GM12878 (cell line): ENCODE measurements around the gene ATP6AP2. TPM values are rescaled to one million over a fixed set of nuclear protein-coding genes. Genes with fewer than 3 reads are reported as not detected.

ENCODE experiments used
- ASH2L ChIP-seq: fragments of 300-600, 200-600 bp; sonication (generic); IDR thresholded peaks from 2 replicates; pipeline ENCODE4 v1.6.1; 2017; ENCODE audit warnings: low read depth, mild to moderate bottlenecking, borderline replicate concordance
- ATF2 ChIP-seq: IDR thresholded peaks from 2 replicates; pipeline ENCODE4 v1.6.1; 2012; ENCODE audit warnings: low read length, inconsistent platforms
- ATF7 ChIP-seq: fragments of 450-650 bp; IDR thresholded peaks from 2 replicates; pipeline ENCODE4 v1.6.1; 2016; ENCODE audit warnings: low read depth, mild to moderate bottlenecking
- CHD2 ChIP-seq: IDR thresholded peaks from 2 replicates; pipeline ENCODE4 v1.6.1; 2011; ENCODE audit warnings: low read depth, low read length, improper control_type of control experiment, borderline replicate concordance
- CREB1 ChIP-seq: IDR thresholded peaks from 2 replicates; pipeline ENCODE4 v1.6.1; 2012; ENCODE audit warnings: low read depth, mild to moderate bottlenecking, inconsistent platforms
- ESRRA ChIP-seq: IDR thresholded peaks from 2 replicates; pipeline ENCODE4 v1.6.1; 2012; ENCODE audit warnings: mild to moderate bottlenecking, low read length, improper control_type of control experiment
- FOXK2 ChIP-seq: fragments of 450-650 bp; IDR thresholded peaks from 2 replicates; pipeline ENCODE4 v1.6.1; 2017; ENCODE audit warnings: mild to moderate bottlenecking, moderate library complexity
- GATAD2B ChIP-seq: fragments of 450-650 bp; conservative IDR thresholded peaks from 2 replicates; pipeline ENCODE4 v1.6.1; 2017; ENCODE audit warnings: low read depth, mild to moderate bottlenecking, moderate library complexity
- HDAC6 ChIP-seq: fragments of 200-600 bp; sonication (generic); IDR thresholded peaks from one replicate; pipeline ENCODE4 v1.8.0; 2017; ENCODE audit warnings: antibody characterized with exemption; ENCODE audit not compliant: unreplicated experiment
- KAT2A ChIP-seq: conservative IDR thresholded peaks from 2 replicates; pipeline ENCODE4 v1.6.1; 2011; ENCODE audit warnings: low read depth, low read length; ENCODE audit not compliant: control insufficient read depth
- MEF2B ChIP-seq: fragments of 450-650 bp; IDR thresholded peaks from 2 replicates; pipeline ENCODE4 v1.6.1; 2018; ENCODE audit warnings: mild to moderate bottlenecking, moderate library complexity; ENCODE audit not compliant: partially characterized antibody, poor library complexity, severe bottlenecking
- MYB ChIP-seq: fragments of 150-350 bp; IDR thresholded peaks from 2 replicates; pipeline ENCODE4 v1.6.1; 2014; ENCODE audit warnings: mild to moderate bottlenecking, low read depth, low read length, borderline replicate concordance
- NR2C1 ChIP-seq: fragments of 450-650 bp; IDR thresholded peaks from 2 replicates; pipeline ENCODE4 v1.6.1; 2017; ENCODE audit warnings: antibody characterized with exemption, mild to moderate bottlenecking, moderate library complexity
- NRF1 ChIP-seq: conservative IDR thresholded peaks from 2 replicates; pipeline ENCODE4 v1.6.1; 2011; ENCODE audit warnings: mild to moderate bottlenecking, low read depth, low read length, improper control_type of control experiment
- PAX8 ChIP-seq: fragments of 450-650 bp; IDR thresholded peaks from 2 replicates; pipeline ENCODE4 v1.6.1; 2017; ENCODE audit warnings: mild to moderate bottlenecking, moderate library complexity
- POLR2A ChIP-seq: IDR thresholded peaks from 2 replicates; pipeline ENCODE4 v1.6.1; 2011; ENCODE audit warnings: low read depth, mild to moderate bottlenecking, low read length
- RB1 ChIP-seq: fragments of 450-650 bp; formaldehyde crosslinking; IDR thresholded peaks from 2 replicates; pipeline ENCODE4 v1.6.1; 2017; ENCODE audit warnings: mild to moderate bottlenecking, borderline replicate concordance
- RBBP5 ChIP-seq: fragments of 200-600 bp; sonication (generic); conservative IDR thresholded peaks from 2 replicates; pipeline ENCODE4 v1.6.1; 2016
- RELA ChIP-seq: fragments of 450-650 bp; IDR thresholded peaks from 2 replicates; pipeline ENCODE4 v1.8.0; 2014; ENCODE audit warnings: borderline replicate concordance; ENCODE audit not compliant: partially characterized antibody
- RUNX3 ChIP-seq: IDR thresholded peaks from 2 replicates; pipeline ENCODE4 v1.6.1; 2012; ENCODE audit warnings: low read length, inconsistent platforms
- SREBF2 ChIP-seq: IDR thresholded peaks from 2 replicates; pipeline ENCODE4 v1.6.1; 2012; ENCODE audit warnings: mild to moderate bottlenecking, low read length
- SUPT20H ChIP-seq: IDR thresholded peaks from 2 replicates; pipeline ENCODE4 v1.6.1; 2011; ENCODE audit warnings: low read depth, mild to moderate bottlenecking, low read length, moderate library complexity, borderline replicate concordance; ENCODE audit not compliant: control insufficient read depth
- TAF1 ChIP-seq: IDR thresholded peaks from 2 replicates; pipeline ENCODE4 v1.6.1; 2011; ENCODE audit warnings: mild to moderate bottlenecking, low read depth, low read length, borderline replicate concordance
- TBL1XR1 ChIP-seq: IDR thresholded peaks from 2 replicates; pipeline ENCODE4 v1.6.1; 2012; ENCODE audit warnings: low read depth, low read length, improper control_type of control experiment
- WRNIP1 ChIP-seq: IDR thresholded peaks from 2 replicates; pipeline ENCODE4 v1.6.1; 2011; ENCODE audit warnings: low read depth, low read length, improper control_type of control experiment, borderline replicate concordance
- ZNF384 ChIP-seq: IDR thresholded peaks from 2 replicates; pipeline ENCODE4 v1.6.1; 2012; ENCODE audit warnings: low read depth, mild to moderate bottlenecking, low read length, improper control_type of control experiment, borderline replicate concordance
- polyA plus RNA-seq, 11 experiments: library from polyadenylated mRNA; depleted of rRNA in 4 of 11; unstranded in 6 of 11; stranded (reverse) in 5 of 11; fragments of >200 nt; fragmentation: Nextera tagmentation in 4 of 11; fragmentation: Illumina TruSeq in 1 of 11; extraction: Ambion mirVana in 4 of 11; extraction: Trizol in 1 of 11; gene quantifications; 1 replicate in 1 of 11; 2 replicates in 10 of 11; pipeline versions ENCODE4 v1.2.1 to v1.2.3, GENCODE V29; 2011 to 2016; ENCODE audit warnings: inconsistent platforms in 2 of 11, missing spikeins in 2 of 11, low read depth in 1 of 11
- total RNA-seq, 4 experiments: library from RNA; depleted of rRNA in 3 of 4; stranded (reverse); fragments of >200 nt in 3 of 4; fragmentation: Illumina TruSeq in 1 of 4; extraction: Trizol in 1 of 4; gene quantifications; 2 replicates each; pipeline versions ENCODE4 v1.2.1 to v1.2.3, GENCODE V29; 2013 to 2021
- TF ChIP-seq, protein P1 (sequence below): fragments of 450-650 bp; IDR thresholded peaks from 2 replicates; pipeline ENCODE4 v1.6.1; 2018; ENCODE audit warnings: borderline replicate concordance, mild to moderate bottlenecking; ENCODE audit not compliant: partially characterized antibody
- TF ChIP-seq, protein P2 (sequence below): IDR thresholded peaks from 2 replicates; pipeline ENCODE4 v1.6.1; 2011; ENCODE audit warnings: low read depth, mild to moderate bottlenecking, low read length, moderate library complexity, borderline replicate concordance; ENCODE audit errors: extremely low read depth

ATP6AP2 gene
- total and polyA plus RNA-seq, 10 of the 15 experiments (the other 5 are each of a cell fraction or from before 2014, with no cell fraction given) = 36.3 to 141 (median 56.0) TPM

DNA sequence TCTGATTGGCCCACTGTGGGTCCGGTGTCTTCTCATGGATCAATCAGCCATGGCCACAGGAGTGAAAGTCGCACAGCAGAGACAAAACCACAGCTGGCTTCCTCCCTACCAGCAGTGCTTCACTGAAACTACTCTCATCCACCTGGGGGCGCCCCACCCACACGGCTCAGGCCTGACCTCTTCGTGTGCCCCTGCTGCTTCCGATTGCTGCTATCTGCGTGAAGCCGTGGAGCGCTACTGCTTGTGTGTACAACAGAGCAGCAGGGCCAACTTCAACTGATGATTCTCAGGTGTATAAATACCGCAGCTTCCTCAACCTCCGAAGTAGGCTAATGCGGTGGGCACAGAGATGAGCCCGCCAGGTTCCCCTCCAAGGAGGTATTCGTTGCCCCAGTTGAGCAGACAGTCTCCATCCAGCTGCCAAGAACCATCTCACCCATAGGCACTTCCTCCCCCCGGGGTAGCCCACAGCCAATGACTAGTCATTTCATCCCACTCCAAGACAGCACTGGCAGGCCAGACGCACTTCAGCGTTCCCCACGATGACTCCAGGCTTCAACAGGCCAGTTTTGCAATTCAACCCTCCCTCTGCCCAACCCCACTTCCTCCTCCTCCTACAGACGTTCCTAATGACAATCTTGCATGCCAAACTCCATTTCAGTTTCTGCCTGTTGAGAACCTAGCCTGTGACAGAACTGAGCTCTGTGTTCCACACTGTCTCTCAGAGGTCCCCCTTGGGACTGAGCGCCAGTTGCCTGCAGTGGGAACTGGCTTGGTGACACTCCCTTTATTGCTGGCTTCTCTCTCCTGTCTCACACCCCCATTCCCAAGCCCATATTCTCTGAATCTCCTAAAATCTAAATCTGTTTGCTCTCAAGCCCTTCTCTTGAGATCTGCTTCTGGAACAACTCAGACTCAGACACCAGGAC lies 41.3 kb upstream of the ATP6AP2 start (continued):
- no peak for TF ChIP-seq SUPT20H
- TF ChIP-seq POLR2A = no peak
- TF ChIP-seq MEF2B = peak; percentile 97
- TF ChIP-seq TAF1 = no peak
- no peak for TF ChIP-seq CHD2
- no peak for TF ChIP-seq FOXK2
- no peak for TF ChIP-seq HDAC6
- TF ChIP-seq, protein P1, sequence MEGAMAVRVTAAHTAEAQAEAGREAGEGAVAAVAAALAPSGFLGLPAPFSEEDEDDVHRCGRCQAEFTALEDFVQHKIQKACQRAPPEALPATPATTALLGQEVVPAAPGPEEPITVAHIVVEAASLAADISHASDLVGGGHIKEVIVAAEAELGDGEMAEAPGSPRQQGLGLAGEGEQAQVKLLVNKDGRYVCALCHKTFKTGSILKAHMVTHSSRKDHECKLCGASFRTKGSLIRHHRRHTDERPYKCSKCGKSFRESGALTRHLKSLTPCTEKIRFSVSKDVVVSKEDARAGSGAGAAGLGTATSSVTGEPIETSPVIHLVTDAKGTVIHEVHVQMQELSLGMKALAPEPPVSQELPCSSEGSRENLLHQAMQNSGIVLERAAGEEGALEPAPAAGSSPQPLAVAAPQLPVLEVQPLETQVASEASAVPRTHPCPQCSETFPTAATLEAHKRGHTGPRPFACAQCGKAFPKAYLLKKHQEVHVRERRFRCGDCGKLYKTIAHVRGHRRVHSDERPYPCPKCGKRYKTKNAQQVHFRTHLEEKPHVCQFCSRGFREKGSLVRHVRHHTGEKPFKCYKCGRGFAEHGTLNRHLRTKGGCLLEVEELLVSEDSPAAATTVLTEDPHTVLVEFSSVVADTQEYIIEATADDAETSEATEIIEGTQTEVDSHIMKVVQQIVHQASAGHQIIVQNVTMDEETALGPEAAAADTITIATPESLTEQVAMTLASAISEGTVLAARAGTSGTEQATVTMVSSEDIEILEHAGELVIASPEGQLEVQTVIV = no peak
- TF ChIP-seq WRNIP1 = no peak
- no peak for TF ChIP-seq CREB1
- TF ChIP-seq RUNX3 = peak; percentile 49
- TF ChIP-seq ATF2 = 0 out of 2 replicates have a peak, but pooled peaks have one; percentile 58
- TF ChIP-seq NRF1 = no peak
- TF ChIP-seq, protein P2, sequence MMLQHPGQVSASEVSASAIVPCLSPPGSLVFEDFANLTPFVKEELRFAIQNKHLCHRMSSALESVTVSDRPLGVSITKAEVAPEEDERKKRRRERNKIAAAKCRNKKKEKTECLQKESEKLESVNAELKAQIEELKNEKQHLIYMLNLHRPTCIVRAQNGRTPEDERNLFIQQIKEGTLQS = no peak
- TF ChIP-seq KAT2A = no peak
- no peak for TF ChIP-seq RELA
- no peak for TF ChIP-seq SREBF2
- TF ChIP-seq ATF7 = no peak
- peak; percentile 45; the same call in 1 of the 2 replicates for TF ChIP-seq GATAD2B
- TF ChIP-seq TBL1XR1 = no peak
- TF ChIP-seq RBBP5 = no peak
- no peak for TF ChIP-seq RB1
- TF ChIP-seq NR2C1 = no peak
- TF ChIP-seq ESRRA = no peak
- TF ChIP-seq ASH2L = no peak
- TF ChIP-seq MYB = no peak
- no peak for TF ChIP-seq ZNF384
- TF ChIP-seq PAX8 = no peak
